ENCODE results near the gene GALNT1. TPM values are rescaled to one million over a fixed set of nuclear protein-coding genes. Genes with fewer than 3 reads are reported as not detected.

The GALNT1 gene
- total and polyA plus RNA-seq, 9 of the 15 experiments (the other 6 are each of a cell fraction or from before 2014, with no cell fraction given) = 14.4 to 54.1 (median 36.6) TPM

- TF ChIP-seq GMEB1 (CRISPR knock-in tag; IDR thresholded peaks at IDR 0.05) = no peak
- peak; percentile 41 for TF ChIP-seq KDM5B (IDR thresholded peaks at IDR 0.05; ENCODE audit: insufficient replicate concordance, low read depth, low read length)
- peak; percentile 74 for TF ChIP-seq NFE2 (IDR thresholded peaks at IDR 0.05; ENCODE audit: low read depth)
- TF ChIP-seq HIVEP1 (CRISPR knock-in tag; IDR thresholded peaks at IDR 0.05) = no peak
- no peak for TF ChIP-seq MEIS2 (IDR thresholded peaks at IDR 0.05; ENCODE audit: partially characterized antibody)
- no peak for TF ChIP-seq RBM17 (IDR thresholded peaks at IDR 0.05; ENCODE audit: borderline replicate concordance, low read depth, low read length)
- TF ChIP-seq NONO (IDR thresholded peaks at IDR 0.05; ENCODE audit: low read depth in 2 of 2, low read length in 1 of 2) = no peak
- TF ChIP-seq POLR2G (IDR thresholded peaks at IDR 0.05; ENCODE audit: low read depth, low read length) = peak; percentile 60; the same call in 1 of the 2 replicates
- no peak for TF ChIP-seq BCLAF1 (IDR thresholded peaks at IDR 0.05; ENCODE audit: borderline replicate concordance in 1 of 2, control insufficient read depth in 1 of 2, low read depth in 2 of 2, low read length in 1 of 2)
- TF ChIP-seq KDM2B (CRISPR knock-in tag; IDR thresholded peaks at IDR 0.05) = peak; percentile 45; the same call in 1 of the 2 replicates
Observed at GRCh38 chr18:35581898-35582641, 530 bp downstream of the GALNT1 start (continued).

Measured in K562 (cell line).